ENCODE data around the gene CFD.
A peak's percentile ranks its signal among the peaks of the same experiment; 100 is the strongest.
"Not testable (repeated sequence)": the region's sequence is repeated elsewhere in the genome, so short reads cannot be mapped to it uniquely, and the experiment has no call there.

The CFD gene

GRCh38 chr19:870963-871401 is 11.5 kb downstream of the CFD start:
- no peak for DNase-seq (ENCODE audit: low read depth in 1 of 2, low spot score in 1 of 2)

DNA sequence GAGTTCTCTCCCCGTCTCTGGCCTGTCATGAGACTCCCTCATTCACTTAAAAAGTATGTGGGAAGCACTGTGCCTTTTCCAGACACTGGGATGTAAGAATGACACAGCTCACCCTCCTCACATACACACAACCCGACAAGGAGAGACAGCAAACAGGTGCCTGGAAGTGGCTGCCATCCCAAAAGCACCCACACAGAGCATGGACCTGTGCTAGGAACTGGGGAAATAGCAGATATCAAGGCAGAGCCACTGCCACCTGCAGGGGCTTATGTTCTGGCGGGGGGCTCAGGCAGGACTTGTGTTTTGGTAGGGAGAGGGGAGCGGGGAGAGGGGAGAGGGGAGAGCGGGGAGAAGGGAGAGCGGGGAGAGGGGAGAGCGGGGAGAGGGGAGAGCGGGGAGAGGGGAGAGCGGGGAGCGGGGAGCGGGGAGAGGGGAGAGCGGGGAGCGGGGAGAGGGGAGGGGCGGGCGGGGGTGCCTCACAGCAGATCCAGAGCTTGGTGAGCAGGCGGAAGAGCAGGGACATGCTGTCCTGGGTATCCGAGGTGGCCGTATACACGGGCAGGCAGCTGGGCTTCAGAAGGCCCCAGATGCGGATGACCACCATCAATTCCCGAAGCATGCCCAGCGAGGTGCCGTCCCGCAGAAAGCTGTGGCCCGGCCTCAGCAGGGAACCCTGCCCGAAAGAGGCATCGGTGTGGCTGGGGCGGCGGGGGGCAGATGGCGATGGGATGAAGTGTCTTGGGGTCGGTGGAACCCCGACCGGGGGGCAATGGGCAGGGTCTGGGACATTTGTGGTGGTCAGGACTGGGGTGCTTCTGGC is 12.2 kb downstream of the CFD start:
- DNase-seq (ENCODE audit: low read depth in 1 of 2, low spot score in 1 of 2), result no peak

GRCh38 chr19:872266-872951 is 12.9 kb downstream of the CFD start:
- peak; percentile 44 to 66 for DNase-seq (ENCODE audit: low read depth in 1 of 2, low spot score in 1 of 2)

DNA sequence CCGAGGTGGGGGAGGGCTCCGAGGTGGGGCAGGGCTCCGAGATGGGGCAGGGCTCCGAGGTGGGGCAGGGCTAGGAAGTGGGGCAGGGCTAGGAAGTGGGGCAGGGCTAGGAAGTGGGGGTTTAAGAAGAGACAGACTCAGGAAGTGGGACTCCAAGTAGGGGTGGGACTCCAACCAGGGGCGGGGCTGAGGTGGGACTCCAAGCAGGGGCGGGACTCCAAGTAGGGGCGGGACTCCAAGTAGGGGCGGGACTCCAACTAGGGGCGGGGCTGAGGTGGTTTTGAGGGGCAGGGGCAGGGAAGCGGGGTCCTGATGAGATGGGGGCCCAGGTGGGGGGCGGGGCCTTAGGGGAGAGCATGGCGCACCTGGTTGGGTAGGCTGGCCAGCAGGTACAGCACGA is 13.6 kb downstream of the CFD start:
- DNase-seq (ENCODE audit: low read depth in 1 of 2, low spot score in 1 of 2), result peak; percentile 45 to 67

DNA sequence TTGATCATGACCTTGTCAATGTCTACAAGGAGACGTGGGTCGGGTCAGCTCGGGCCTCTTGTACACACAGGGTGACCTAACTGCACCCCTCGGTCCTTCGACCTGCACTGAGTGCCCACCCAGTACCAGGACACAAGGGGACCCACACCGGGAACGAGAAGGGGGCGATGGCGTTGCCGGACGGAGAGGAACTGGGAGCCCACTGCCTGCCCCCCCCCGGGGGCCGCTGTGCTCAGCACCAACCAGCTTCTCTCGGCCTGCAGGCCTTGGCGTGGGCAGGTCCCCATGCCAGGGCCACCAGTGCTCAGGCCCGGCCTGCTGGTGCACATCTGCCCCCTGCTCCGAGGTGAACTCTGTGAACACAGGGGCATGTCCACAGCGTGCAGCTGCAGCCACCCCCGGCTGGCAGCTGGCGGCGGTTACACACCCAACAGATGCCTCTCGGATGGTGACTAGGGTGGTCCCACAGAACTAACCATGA is 14.1 kb downstream of the CFD start:
- DNase-seq (ENCODE audit: low read depth in 1 of 2, low spot score in 1 of 2), result no peak

DNA sequence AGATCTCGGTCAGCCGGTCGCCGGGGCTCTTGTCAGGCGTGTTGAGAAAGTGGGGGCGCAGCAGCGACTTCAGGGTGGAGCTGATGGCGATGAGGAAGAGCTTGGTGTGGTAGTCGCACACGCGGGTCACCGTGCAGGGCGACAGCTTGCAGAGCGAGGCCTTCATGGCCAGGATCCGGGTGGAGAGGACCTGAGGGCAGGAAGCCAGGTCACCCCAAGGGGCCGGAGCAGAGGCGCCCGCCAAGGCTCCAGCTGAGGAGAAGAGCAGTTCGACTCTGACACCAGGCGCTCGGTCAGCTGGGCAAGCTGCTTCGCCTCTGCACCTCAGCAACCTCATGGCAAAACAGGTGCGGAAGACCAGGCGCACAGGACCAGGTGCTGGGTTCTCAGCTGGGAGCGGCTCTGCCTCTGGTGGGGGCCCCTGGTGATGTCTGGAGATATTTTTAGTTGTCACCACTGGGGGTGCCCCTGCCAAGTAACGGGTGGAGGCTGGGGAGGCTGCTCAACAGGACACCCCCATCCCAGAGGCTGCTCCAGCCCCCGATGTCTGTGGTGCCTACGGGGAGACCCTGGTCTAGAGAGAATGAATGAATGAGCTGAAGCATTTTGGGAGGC is 15.9 kb downstream of the CFD start:
- DNase-seq (ENCODE audit: low read depth in 1 of 2, low spot score in 1 of 2), result no peak

GRCh38 chr19:876089-876488 is 16.6 kb downstream of the CFD start:
- DNase-seq (ENCODE audit: low read depth in 1 of 2, low spot score in 1 of 2), result no peak

DNA sequence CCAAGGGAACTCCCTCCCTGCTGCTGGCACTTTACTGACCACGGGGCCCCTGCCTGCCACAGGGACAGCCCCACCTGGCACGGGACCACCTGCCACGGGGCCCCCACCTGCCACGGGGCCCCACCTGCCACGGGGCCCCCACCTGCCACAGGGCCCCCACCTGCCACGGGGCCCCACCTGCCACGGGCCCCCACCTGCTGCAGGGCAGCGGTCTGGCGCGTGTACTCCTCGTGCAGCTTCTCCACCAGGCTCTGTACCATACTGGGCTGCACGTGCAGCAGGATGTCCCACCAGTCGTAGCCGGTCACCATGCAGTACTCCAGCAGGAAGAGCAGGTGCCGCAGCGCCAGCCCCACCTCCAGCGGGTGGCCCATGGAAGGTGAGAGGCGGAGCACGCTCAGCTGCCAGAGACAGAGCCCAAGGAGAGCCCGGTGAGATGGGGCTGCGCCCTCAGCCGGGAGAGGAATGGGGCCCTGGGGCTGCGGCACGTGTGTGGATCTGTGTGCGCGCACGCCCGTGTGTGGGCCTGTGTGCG is 17.4 kb downstream of the CFD start:
- DNase-seq (ENCODE audit: low read depth in 1 of 2, low spot score in 1 of 2), result no peak

- DNase-seq (ENCODE audit: low read depth in 1 of 2, low spot score in 1 of 2), result not testable (repeated sequence)
These were observed 18.7 kb downstream of the CFD start for GRCh38 chr19:877992-878660.

GRCh38 chr19:878751-879561 is 19.5 kb downstream of the CFD start:
- DNase-seq (ENCODE audit: low read depth in 1 of 2, low spot score in 1 of 2), result not testable (repeated sequence)

GRCh38 chr19:879711-880438 is 20.4 kb downstream of the CFD start:
- no peak for DNase-seq (ENCODE audit: low read depth in 1 of 2, low spot score in 1 of 2)

GRCh38 chr19:881385-882071 is 22.1 kb downstream of the CFD start:
- DNase-seq (ENCODE audit: low read depth in 1 of 2, low spot score in 1 of 2), result no peak

DNA sequence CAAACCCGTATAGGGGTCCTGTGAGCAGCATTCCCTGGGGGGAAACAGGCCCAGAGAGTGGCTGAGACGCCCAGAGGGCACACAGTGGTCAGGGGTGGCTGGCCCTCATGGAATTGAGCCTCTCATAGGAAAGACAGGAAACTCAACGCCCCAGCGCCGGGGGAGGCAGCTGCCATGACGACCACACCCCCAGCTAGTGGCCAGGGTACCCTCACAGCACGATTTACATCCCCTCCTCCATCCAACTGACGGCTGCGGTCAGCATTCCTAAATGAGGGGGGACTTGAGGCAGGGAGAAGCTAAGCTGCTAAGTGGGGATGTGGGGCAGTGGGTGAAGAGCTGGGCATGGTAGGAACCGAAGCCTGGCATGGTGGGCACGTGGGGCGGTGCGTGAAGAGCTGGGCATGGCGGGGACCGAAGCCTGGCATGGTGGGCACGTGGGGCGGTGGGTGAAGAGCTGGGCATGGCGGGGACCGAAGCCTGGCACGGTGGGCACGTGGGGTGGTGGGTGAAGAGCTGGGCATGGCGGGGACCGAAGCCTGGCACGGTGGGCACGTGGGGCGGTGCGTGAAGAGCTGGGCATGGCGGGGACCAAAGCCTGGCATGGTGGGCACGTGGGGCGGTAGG is 23.5 kb downstream of the CFD start:
- DNase-seq (ENCODE audit: low read depth in 1 of 2, low spot score in 1 of 2), result no peak

DNA sequence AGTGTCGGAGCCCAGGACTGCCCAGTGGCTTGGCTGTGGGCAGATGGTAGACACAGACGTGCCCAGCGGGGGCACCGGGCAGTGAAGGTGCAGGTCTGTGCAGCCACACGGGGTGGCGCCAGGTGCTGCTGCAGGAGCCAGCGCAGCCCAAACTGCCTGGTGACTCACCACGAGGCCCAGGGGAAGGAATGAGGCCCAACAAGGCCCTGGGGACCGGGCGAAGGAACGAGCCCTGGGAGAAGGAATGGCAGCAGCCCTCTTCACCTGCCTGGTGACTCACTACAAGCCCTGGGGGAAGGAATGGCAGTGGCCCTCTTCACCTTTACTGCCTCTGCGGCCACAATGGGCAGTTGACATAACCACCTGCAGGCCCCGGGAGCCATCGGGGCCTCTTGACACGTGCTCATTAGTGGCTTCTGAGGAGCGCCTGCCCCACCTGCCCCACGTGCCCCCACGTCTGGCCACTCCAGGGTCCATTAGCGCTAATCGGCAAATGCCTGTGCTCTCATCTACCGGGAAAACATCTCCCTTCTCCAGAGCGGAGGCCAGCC is 24.3 kb downstream of the CFD start:
- DNase-seq (ENCODE audit: low read depth in 1 of 2, low spot score in 1 of 2), result no peak

DNA sequence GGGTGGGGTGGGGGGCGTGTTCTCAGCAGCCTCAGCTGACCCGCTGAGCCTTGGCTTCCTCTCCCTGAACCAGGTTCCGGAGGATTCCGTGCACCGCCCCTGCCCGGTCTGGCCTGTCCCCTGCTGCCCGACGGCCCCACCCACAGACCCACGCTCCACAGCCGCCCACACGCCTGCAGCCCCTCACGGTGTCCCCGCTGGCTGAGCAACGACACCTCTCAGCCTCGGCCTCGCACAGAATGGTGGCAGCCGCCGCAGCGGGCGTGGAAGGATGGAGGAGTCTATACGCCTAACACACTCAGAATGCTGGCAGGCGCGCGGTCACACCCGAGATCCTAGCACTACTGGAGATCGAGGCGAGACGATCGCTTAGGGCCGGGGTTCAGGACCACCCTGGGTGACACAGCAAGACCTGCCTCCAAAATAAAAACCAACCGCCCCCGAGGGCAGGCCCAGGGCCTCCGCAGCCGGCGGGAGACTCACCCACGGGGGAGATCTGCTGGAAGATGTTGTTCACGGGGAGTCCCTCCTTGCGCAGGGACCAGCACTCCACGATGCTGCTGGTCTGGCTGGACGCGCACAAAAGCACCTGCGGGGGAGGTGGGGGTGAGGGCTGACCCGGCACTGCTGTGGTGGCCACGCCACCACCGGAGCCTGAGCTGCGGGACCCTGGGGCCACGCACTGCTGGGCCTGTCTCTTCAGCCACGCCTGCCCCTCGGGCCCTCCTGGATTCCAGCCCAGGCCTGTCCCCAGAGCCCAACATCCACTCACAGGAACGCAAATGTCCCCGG is 25.2 kb downstream of the CFD start:
- no peak for DNase-seq (ENCODE audit: low read depth in 1 of 2, low spot score in 1 of 2)

GRCh38 chr19:885536-886224 is 26.2 kb downstream of the CFD start:
- DNase-seq (ENCODE audit: low read depth in 1 of 2, low spot score in 1 of 2), result no peak

DNA sequence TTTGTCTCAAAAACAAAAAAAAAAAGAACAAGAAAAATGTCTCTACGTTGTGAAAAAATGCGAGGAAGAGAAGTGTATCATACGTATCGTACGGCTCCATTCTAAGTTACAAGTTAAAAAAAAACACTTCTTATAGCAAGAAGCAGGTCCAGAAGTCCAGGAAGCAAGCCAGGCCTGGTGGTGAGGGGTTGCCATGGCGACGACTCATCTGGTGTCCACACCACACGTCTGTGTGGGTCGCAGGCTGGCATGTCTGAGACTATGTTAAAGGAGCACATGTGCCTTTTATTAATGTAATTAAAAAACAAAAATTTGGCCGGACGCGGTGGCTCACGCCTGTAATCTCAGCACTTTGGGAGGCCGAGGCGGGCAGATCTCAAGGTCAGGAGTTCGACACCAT is 27.6 kb downstream of the CFD start:
- no peak for DNase-seq (ENCODE audit: low read depth in 1 of 2, low spot score in 1 of 2)
